PC-3 (cell line): ENCODE data around the gene ZDHHC13.

Source experiments
- CTCF ChIP-seq: fragments of 300-600 bp; sonication (generic); conservative IDR thresholded peaks from 2 replicates; pipeline ENCODE4 v1.5.1; 2017; ENCODE audit warnings: antibody characterized with exemption, low read depth, mild to moderate bottlenecking, low read length
- EZH2 ChIP-seq: fragments of 300-600 bp; sonication (generic); IDR thresholded peaks from one replicate; pipeline ENCODE4 v1.6.1; 2017; ENCODE audit warnings: antibody characterized with exemption, mild to moderate bottlenecking, low read length; ENCODE audit not compliant: unreplicated experiment
- EZH2phosphoT487 ChIP-seq: fragments of 300-600 bp; sonication (generic); IDR thresholded peaks from 2 replicates; pipeline ENCODE4 v1.6.1; 2018; ENCODE audit warnings: mild to moderate bottlenecking, antibody characterized with exemption, low read length, borderline replicate concordance

DNA sequence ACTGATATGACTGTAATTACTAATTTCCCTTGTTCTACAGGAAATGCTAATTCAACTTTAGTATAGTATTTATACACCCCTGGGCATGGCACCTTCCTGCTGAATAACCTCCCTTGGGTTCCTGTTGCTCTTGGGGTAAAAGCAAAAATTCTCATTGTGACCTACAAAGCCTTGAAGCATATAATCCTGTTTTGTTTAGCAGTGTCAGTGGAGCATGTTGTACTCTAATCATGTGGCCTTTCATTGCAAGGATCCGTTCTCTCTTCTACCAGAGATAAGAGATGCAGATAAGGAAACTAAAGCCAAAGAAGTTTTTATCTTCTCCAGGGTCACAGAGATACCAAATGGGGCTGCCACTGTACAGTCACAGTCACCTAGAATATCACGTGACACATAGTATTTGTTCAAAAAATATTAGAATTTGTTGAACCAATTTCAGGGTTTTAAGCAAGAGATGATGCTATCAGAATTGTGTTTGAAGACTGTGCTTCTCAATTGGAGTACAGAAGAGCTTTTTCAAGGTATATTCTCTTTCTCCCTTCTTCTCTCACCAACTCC is 59.7 kb downstream of the ZDHHC13 start:
- TF ChIP-seq CTCF (no peak), EZH2 (no peak), EZH2phosphoT487 (no peak)
